PC-9 (cell line): ENCODE results near the gene MAU2.

Experiments used
- EZH2 ChIP-seq: fragments of 200-600 bp; sonication (generic); IDR thresholded peaks from 2 replicates; pipeline ENCODE4 v1.8.0; 2017; ENCODE audit warnings: antibody characterized with exemption, low read depth
- TF ChIP-seq, protein P1 (sequence below): fragments of 200-600 bp; sonication (generic); conservative IDR thresholded peaks from 2 replicates; pipeline ENCODE4 v1.6.1; 2017; ENCODE audit warnings: mixed run types, antibody characterized with exemption, mild to moderate bottlenecking, moderate library complexity

DNA sequence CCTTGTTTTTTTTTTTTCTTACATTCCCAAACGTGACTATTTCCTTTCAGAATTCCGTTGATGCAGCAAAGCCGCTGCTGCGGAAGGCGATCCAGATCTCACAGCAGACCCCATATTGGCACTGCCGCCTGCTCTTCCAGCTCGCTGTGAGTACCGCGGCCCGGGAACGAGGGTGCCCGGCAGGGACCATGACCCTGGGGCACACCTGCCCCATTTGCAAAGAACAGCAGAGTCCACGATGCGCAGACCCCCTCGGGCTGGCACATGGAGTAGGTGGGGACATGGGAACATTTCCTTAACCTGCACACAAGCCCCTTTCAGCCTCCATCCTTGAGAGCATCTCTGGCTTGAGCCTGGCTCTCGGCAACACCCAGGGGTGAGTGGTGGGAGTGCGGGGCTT is 16.5 kb downstream of the MAU2 start:
- TF ChIP-seq, protein P1, sequence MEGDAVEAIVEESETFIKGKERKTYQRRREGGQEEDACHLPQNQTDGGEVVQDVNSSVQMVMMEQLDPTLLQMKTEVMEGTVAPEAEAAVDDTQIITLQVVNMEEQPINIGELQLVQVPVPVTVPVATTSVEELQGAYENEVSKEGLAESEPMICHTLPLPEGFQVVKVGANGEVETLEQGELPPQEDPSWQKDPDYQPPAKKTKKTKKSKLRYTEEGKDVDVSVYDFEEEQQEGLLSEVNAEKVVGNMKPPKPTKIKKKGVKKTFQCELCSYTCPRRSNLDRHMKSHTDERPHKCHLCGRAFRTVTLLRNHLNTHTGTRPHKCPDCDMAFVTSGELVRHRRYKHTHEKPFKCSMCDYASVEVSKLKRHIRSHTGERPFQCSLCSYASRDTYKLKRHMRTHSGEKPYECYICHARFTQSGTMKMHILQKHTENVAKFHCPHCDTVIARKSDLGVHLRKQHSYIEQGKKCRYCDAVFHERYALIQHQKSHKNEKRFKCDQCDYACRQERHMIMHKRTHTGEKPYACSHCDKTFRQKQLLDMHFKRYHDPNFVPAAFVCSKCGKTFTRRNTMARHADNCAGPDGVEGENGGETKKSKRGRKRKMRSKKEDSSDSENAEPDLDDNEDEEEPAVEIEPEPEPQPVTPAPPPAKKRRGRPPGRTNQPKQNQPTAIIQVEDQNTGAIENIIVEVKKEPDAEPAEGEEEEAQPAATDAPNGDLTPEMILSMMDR: no peak
- no peak for TF ChIP-seq EZH2
